Loucy (cell line): ENCODE data around the gene DCLK3.

Experiments used
- H2AFZ ChIP-seq: fragments of 200-600 bp; sonication (generic); 2 replicates; pipeline ENCODE4 v1.6.0; 2016; ENCODE audit warnings: antibody characterized with exemption, mild to moderate bottlenecking, low read length, moderate library complexity
- H3F3A ChIP-seq: fragments of 200-600 bp; 2 replicates; pipeline ENCODE4 v1.6.0; 2016; ENCODE audit warnings: antibody characterized with exemption, low read depth, mild to moderate bottlenecking
- H3K27me3 ChIP-seq: fragments of 200-600 bp; sonication (generic); 2 replicates; pipeline ENCODE4 v1.6.1; 2014; ENCODE audit warnings: low read length, mild to moderate bottlenecking; ENCODE audit not compliant: insufficient read depth, poor library complexity, severe bottlenecking
- H3K36me3 ChIP-seq: fragments of 200-600 bp; sonication (generic); 2 replicates; pipeline ENCODE4 v1.6.1; 2016; ENCODE audit warnings: low read length; ENCODE audit not compliant: insufficient read depth
- H3K4me1 ChIP-seq: fragments of 200-600 bp; sonication (generic); 2 replicates; pipeline ENCODE4 v1.5.1; 2014; ENCODE audit warnings: low read length, mild to moderate bottlenecking; ENCODE audit not compliant: insufficient read depth, poor library complexity, severe bottlenecking
- H3K4me2 ChIP-seq: fragments of 200-600 bp; sonication (generic); 2 replicates; pipeline ENCODE4 v1.6.0; 2014; ENCODE audit warnings: antibody characterized with exemption, low read length, low read depth, mild to moderate bottlenecking; ENCODE audit not compliant: poor library complexity, severe bottlenecking
- H3K4me3 ChIP-seq: fragments of 200-600 bp; sonication (generic); 2 replicates; pipeline ENCODE4 v1.5.1; 2014; ENCODE audit warnings: low read length, mild to moderate bottlenecking, mixed read lengths; ENCODE audit not compliant: poor library complexity, severe bottlenecking
- H3K79me2 ChIP-seq: fragments of 200-600 bp; sonication (generic); 2 replicates; pipeline ENCODE4 v1.6.1; 2014; ENCODE audit warnings: low read length; ENCODE audit not compliant: insufficient read depth
- H3K9ac ChIP-seq: fragments of 200-600 bp; sonication (generic); 2 replicates; pipeline ENCODE4 v1.6.0; 2014; ENCODE audit warnings: mild to moderate bottlenecking, low read depth, low read length, moderate library complexity; ENCODE audit not compliant: poor library complexity, severe bottlenecking
- H3K9me2 ChIP-seq: fragments of 200-600 bp; sonication (generic); replicated peaks from 2 replicates; pipeline ENCODE4 v1.6.1; 2016; ENCODE audit warnings: low read depth, low read length, mixed read lengths
- H3K9me3 ChIP-seq: fragments of 200-600 bp; sonication (generic); 2 replicates; pipeline ENCODE4 v1.6.1; 2014; ENCODE audit warnings: mild to moderate bottlenecking, antibody characterized with exemption, low read length, low read depth; ENCODE audit not compliant: insufficient read depth
- H4K20me1 ChIP-seq: fragments of 200-600 bp; sonication (generic); 2 replicates; pipeline ENCODE4 v1.6.0; 2014; ENCODE audit warnings: antibody characterized with exemption, low read length, mild to moderate bottlenecking; ENCODE audit not compliant: insufficient read depth, poor library complexity, severe bottlenecking
- CTCF ChIP-seq: fragments of 200-600 bp; sonication (generic); conservative IDR thresholded peaks from 2 replicates; pipeline ENCODE4 v1.5.1; 2014; ENCODE audit warnings: mild to moderate bottlenecking, antibody characterized with exemption, low read length
- EZH2phosphoT487 ChIP-seq: fragments of 200-600 bp; IDR thresholded peaks from 2 replicates; pipeline ENCODE4 v1.6.1; 2018; ENCODE audit warnings: antibody characterized with exemption, mild to moderate bottlenecking, moderate library complexity, borderline replicate concordance

Gene DCLK3

GRCh38 chr3:36679384-36680200 lies 84.8 kb downstream of the DCLK3 start:
- H4K20me1 ChIP-seq = no peaks in the 10 kb centered on the region
- H3K9me2 ChIP-seq = no peaks in the 10 kb centered on the region
- H3K4me2 ChIP-seq = no peak overlapping the region
- no peaks in the 10 kb centered on the region for H3K4me1 ChIP-seq
- H3K36me3 ChIP-seq = no peaks in the 10 kb centered on the region
- H3K27me3 ChIP-seq = no peaks in the 10 kb centered on the region
- H3K79me2 ChIP-seq = no peaks in the 10 kb centered on the region
- peaks cover 21% of the 10 kb centered on the region; the same call in 1 of the 2 replicates for H3K9me3 ChIP-seq
- H3K4me3 ChIP-seq = no peak overlapping the region
- no peak overlapping the region for H3K9ac ChIP-seq
- no peak overlapping the region for H2AFZ ChIP-seq
- TF ChIP-seq EZH2phosphoT487 (no peak), CTCF (no peak)
- H3F3A ChIP-seq = no peaks in the 10 kb centered on the region

GRCh38 chr3:36678216-36679013 lies 85.9 kb downstream of the DCLK3 start:
- Histone ChIP-seq H3K9me3 (peaks cover 21% of the 10 kb centered on the region; the same call in 1 of the 2 replicates), H3K4me3 (no peak overlapping the region), H3K9me2 (no peaks in the 10 kb centered on the region), H3K79me2 (no peaks in the 10 kb centered on the region), H3K36me3 (no peaks in the 10 kb centered on the region), H3K4me1 (no peaks in the 10 kb centered on the region), H3K27me3 (no peaks in the 10 kb centered on the region), H4K20me1 (no peaks in the 10 kb centered on the region), H3K9ac (no peak overlapping the region), H3F3A (no peaks in the 10 kb centered on the region), H3K4me2 (no peak overlapping the region), H2AFZ (no peak overlapping the region)
- no peak for TF ChIP-seq CTCF
- no peak for TF ChIP-seq EZH2phosphoT487

- no peaks in the 10 kb centered on the region for H3F3A ChIP-seq
- no peaks in the 10 kb centered on the region for H3K27me3 ChIP-seq
- H2AFZ ChIP-seq = no peak overlapping the region
- no peaks in the 10 kb centered on the region for H3K4me1 ChIP-seq
- H3K4me3 ChIP-seq = no peak overlapping the region
- H4K20me1 ChIP-seq = no peaks in the 10 kb centered on the region
- H3K4me2 ChIP-seq = no peak overlapping the region
- no peaks in the 10 kb centered on the region for H3K36me3 ChIP-seq
- H3K9ac ChIP-seq = no peak overlapping the region
- H3K9me2 ChIP-seq = no peaks in the 10 kb centered on the region
- H3K79me2 ChIP-seq = no peaks in the 10 kb centered on the region
- TF ChIP-seq EZH2phosphoT487 = no peak
- no peak for TF ChIP-seq CTCF
- H3K9me3 ChIP-seq = peaks cover 21% of the 10 kb centered on the region; the same call in 1 of the 2 replicates
Observed at GRCh38 chr3:36677331-36678007, 86.9 kb downstream of the DCLK3 start.
